Activated T-helper 2 cell treated with anti-CD3 and anti-CD28 coated beads, Interferon-gamma antibody, Interleukin-2, Interleukin-4, amounts not matched to agents 10 μg/mL and 5 μg/mL and 100 μg/mL, durations not matched to agents 14 hours and 24 hours and 36 hours (primary cell): Measurements from ENCODE around the gene ADGRV1. TPM values are rescaled to one million over a fixed set of nuclear protein-coding genes. Genes with fewer than 3 reads are reported as not detected.
"Not testable (repeated sequence)": the region's sequence is repeated elsewhere in the genome, so short reads cannot be mapped to it uniquely, and the experiment has no call there.

ENCODE experiments used
- DNase-seq: peaks from one replicate; pipeline ENCODE4 v3.0.0; 2021; ENCODE audit warnings: low spot score
- H3K27ac Mint-ChIP-seq: one replicate; pipeline ENCODE4 v1.8.0; 2021; ENCODE audit warnings: mixed read lengths
- H3K27me3 Mint-ChIP-seq: one replicate; pipeline ENCODE4 v1.8.0; 2021; ENCODE audit warnings: low read depth, mixed read lengths
- H3K36me3 Mint-ChIP-seq: one replicate; pipeline ENCODE4 v1.8.0; 2021; ENCODE audit warnings: low read depth, mixed read lengths
- H3K4me1 Mint-ChIP-seq: one replicate; pipeline ENCODE4 v1.8.0; 2021; ENCODE audit warnings: low read depth, mixed read lengths
- H3K4me3 Mint-ChIP-seq: one replicate; pipeline ENCODE4 v1.8.0; 2021; ENCODE audit warnings: low read depth, mild to moderate bottlenecking, moderate library complexity, mixed read lengths
- H3K9me3 Mint-ChIP-seq: one replicate; pipeline ENCODE4 v1.8.0; 2021; ENCODE audit warnings: mixed read lengths
- intact Hi-C: fragments of 100-400 bp; cut with micrococcal nuclease; formaldehyde crosslinking; loops from one replicate; pipeline ENCODE4 v1.15.1; 2023
- total RNA-seq: library from RNA; stranded (reverse); gene quantifications from 2 replicates; pipeline ENCODE4 v1.2.3, GENCODE V29; 2022

ADGRV1 gene
- total RNA-seq, 1 donor from 2014 or later, result 12.4 TPM

DNA sequence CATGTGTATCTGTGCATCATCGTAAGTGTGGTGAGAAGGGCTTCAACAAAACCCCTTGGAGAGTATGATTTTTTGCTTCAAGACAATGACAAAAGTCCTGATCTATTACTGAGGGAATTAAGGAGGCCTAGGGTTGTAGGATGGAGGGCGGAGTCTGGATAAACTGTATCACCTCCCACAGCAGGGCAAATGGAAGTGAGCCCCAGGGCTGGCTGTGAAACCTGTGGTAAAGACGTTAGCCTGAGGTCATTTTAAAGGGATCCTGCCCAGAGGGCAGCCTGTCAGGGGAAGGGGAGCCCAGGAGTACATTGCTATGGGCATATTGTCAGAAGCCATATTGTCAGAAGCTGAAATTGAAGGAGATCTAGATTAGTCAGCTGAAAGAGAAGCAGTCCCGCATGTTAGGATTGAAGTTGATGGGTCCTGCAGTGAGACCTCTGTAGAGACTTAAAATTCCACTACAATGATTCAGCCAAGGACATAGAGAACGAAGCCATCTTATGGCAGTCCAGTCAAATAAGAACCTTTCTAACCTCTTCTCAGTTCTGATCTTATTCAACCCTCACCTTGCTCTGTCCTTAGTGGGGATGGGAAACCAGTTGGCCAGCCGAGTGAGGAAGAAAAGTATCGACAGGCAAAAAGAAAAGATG, 26.9 kb downstream of the ADGRV1 start:
- Mint-ChIP-seq H3K27ac (no peak overlapping the region), H3K9me3 (no peaks in the 10 kb centered on the region), H3K4me1 (peaks cover 3% of the 10 kb centered on the region), H3K27me3 (peaks cover 1% of the 10 kb centered on the region), H3K4me3 (no peak overlapping the region), H3K36me3 (no peaks in the 10 kb centered on the region)
- intact Hi-C loops, result no loop called here
- no peak for DNase-seq

DNA sequence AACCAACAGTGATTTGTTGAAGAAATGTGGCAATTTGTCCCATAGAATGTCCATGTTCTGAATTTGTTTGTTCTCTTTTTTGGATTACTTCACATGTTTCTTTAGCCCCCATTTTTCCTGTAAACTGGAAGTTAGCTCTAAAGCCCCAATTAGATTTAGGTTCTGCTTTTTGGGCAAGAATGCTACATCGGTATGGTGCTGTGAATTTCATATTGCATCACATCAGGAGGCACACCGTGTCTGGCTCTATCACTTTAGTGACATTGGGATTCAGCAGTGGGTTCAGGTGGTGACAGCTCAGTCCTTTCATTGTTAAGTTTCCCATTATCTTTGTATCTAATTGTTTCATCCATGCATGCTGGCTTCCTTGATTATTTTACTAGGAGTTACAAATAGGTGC, 27.9 kb downstream of the ADGRV1 start:
- Mint-ChIP-seq H3K27me3 (peaks cover 1% of the 10 kb centered on the region), H3K4me1 (peaks cover 3% of the 10 kb centered on the region), H3K4me3 (no peak overlapping the region), H3K36me3 (no peaks in the 10 kb centered on the region), H3K27ac (no peak overlapping the region), H3K9me3 (no peaks in the 10 kb centered on the region)
- no peak for DNase-seq
- intact Hi-C loops, result no loop called here

- H3K9me3 Mint-ChIP-seq, result no peaks in the 10 kb centered on the region
- H3K27ac Mint-ChIP-seq, result no peak overlapping the region
- peaks cover 1% of the 10 kb centered on the region for H3K27me3 Mint-ChIP-seq
- no peaks in the 10 kb centered on the region for H3K36me3 Mint-ChIP-seq
- no peak for DNase-seq
- peaks cover 3% of the 10 kb centered on the region for H3K4me1 Mint-ChIP-seq
- no peak overlapping the region for H3K4me3 Mint-ChIP-seq
- intact Hi-C loops, result no loop called here
These were observed 31.6 kb downstream of the ADGRV1 start for GRCh38 chr5:90590170-90590569.

DNA sequence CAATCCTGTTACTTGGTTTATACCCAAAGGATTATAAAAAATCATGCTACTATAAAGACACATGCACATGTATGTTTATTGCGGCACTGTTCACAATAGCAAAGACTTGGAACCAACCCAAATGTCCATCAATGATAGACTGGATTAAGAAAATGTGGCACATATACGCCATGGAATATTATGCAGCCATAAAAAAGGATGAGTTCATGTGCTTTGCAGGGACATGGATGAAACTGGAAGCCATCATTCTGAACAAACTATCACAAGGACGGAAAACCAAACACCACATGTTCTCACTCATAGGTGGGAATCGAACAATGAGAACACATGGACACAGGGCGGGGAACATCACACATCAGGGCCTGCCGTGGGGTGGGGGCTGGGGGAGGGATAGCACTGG, 34.5 kb downstream of the ADGRV1 start:
- H3K27ac Mint-ChIP-seq, H3K27me3 Mint-ChIP-seq, H3K4me3 Mint-ChIP-seq, H3K9me3 Mint-ChIP-seq, H3K36me3 Mint-ChIP-seq, H3K4me1 Mint-ChIP-seq, DNase-seq, intact Hi-C loops: not testable (repeated sequence)

DNA sequence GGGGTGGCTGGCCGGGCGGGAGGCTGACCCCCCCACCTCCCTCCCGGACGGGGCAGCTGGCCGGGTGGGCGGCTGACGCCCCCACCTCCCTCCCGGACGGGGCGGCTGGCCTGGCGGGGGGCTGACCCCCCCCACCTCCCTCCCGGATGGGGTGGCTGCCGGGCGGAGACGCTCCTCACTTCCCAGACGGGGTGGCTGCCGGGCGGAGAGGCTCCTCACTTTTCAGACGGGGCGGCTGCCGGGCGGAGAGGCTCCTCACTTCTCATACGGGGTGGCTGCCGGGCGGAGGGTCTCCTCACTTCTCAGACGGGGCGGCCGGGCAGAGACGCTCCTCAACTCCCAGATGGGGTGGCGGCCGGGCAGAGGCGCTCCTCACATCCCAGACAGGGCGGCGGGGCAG, 37.2 kb downstream of the ADGRV1 start:
- H3K27ac Mint-ChIP-seq, H3K27me3 Mint-ChIP-seq, H3K36me3 Mint-ChIP-seq, H3K4me1 Mint-ChIP-seq, intact Hi-C loops, H3K4me3 Mint-ChIP-seq, DNase-seq, H3K9me3 Mint-ChIP-seq: not testable (repeated sequence)

DNA sequence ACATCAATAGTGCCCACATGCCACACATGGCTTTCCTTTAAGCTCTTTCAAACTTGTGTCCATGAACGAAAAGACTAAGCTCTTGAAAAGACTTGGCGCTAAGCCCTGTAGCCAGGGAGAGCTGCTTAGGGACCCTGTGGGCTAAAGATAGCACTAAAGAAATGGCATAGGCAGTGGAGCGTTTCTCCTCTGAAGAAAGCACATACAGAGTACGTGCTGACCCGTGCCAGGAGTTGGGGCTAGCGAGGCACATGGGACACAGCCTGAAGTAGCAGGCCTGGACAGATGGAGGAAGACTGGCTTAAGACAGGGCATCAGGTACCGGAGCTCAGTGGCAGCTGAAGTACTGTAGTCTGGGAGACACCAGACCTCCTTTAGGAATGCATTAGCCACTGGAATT, 39.7 kb downstream of the ADGRV1 start:
- no peak overlapping the region for H3K4me3 Mint-ChIP-seq
- intact Hi-C loops, result no loop called here
- DNase-seq, result no peak
- no peaks in the 10 kb centered on the region for H3K4me1 Mint-ChIP-seq
- no peaks in the 10 kb centered on the region for H3K36me3 Mint-ChIP-seq
- no peaks in the 10 kb centered on the region for H3K9me3 Mint-ChIP-seq
- no peaks in the 10 kb centered on the region for H3K27me3 Mint-ChIP-seq
- no peak overlapping the region for H3K27ac Mint-ChIP-seq

- H3K27ac Mint-ChIP-seq, DNase-seq, H3K36me3 Mint-ChIP-seq, H3K4me1 Mint-ChIP-seq, H3K27me3 Mint-ChIP-seq, intact Hi-C loops, H3K4me3 Mint-ChIP-seq, H3K9me3 Mint-ChIP-seq: not testable (repeated sequence)
These were observed 41.7 kb downstream of the ADGRV1 start for GRCh38 chr5:90600307-90600706.

GRCh38 chr5:90601468-90601867, 42.9 kb downstream of the ADGRV1 start:
- Mint-ChIP-seq H3K9me3 (no peaks in the 10 kb centered on the region), H3K4me1 (peaks cover 2% of the 10 kb centered on the region), H3K4me3 (no peak overlapping the region), H3K36me3 (no peaks in the 10 kb centered on the region), H3K27ac (no peak overlapping the region), H3K27me3 (no peaks in the 10 kb centered on the region)
- DNase-seq, result no peak
- intact Hi-C loops, result no loop called here

DNA sequence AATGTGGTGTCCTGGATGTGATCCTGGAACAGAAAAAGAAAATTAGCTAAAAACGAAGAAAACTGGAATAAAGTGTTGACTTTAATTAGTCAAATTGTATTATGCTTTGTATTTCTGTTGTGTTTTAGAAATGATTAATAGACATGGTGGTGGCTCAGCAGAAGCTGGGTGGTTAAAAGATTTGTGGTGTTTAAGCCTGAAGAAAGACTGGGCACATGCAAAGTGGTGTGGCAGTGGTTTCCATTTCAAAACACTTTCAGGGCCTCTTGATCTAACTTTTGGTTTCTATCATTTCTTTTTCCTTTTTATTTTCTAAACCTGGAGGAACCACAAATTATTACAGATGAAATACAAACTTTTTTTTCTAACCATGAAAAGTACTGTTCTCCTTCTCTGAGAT, 44.1 kb downstream of the ADGRV1 start:
- no peak for DNase-seq
- intact Hi-C loops, result no loop called here
- no peaks in the 10 kb centered on the region for H3K27me3 Mint-ChIP-seq
- H3K27ac Mint-ChIP-seq, result no peak overlapping the region
- H3K36me3 Mint-ChIP-seq, result no peaks in the 10 kb centered on the region
- peaks cover 2% of the 10 kb centered on the region for H3K4me1 Mint-ChIP-seq
- no peak overlapping the region for H3K4me3 Mint-ChIP-seq
- H3K9me3 Mint-ChIP-seq, result no peaks in the 10 kb centered on the region

DNA sequence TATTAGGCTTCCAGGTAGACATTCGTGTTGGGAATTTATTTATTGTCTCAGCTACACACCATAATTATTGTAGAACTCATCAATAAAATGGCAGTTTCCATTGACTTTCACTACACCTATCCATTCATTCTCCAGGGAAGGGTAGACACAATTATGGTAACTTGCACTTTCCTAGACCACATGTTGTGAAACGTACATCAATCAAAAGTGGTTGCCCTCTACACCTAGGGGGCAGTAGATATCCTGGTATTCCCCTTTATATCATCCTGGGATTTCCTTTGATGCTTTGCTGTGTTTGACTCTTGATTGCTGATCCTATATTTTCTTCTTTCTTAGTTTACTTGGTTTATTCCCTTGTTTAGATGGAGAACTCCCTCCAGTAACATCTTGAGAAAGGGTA, 47.9 kb downstream of the ADGRV1 start:
- no peaks in the 10 kb centered on the region for H3K9me3 Mint-ChIP-seq
- intact Hi-C loops, result no loop called here
- H3K27ac Mint-ChIP-seq, result no peak overlapping the region
- no peak overlapping the region for H3K4me3 Mint-ChIP-seq
- H3K4me1 Mint-ChIP-seq, result peaks cover 2% of the 10 kb centered on the region
- H3K36me3 Mint-ChIP-seq, result no peaks in the 10 kb centered on the region
- no peak for DNase-seq
- no peaks in the 10 kb centered on the region for H3K27me3 Mint-ChIP-seq

DNA sequence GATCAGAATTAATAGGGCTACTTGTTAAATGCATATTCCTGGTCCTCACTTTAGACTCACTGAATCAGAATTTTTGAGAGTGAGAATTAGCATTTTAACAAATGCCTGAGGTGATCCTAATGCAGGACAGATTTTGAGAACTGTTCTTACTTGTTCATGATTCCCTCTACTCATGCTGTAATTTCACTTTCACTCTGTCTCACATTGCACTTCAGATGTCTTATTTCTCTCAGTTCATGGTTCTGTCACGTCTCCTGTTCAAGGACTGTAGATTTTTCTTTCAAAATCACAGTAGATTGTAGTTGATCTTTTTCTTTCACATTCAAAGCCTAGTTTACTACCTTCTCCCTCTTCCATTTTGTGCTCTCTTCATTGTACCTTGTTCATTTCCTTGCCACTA, 54.3 kb downstream of the ADGRV1 start:
- H3K36me3 Mint-ChIP-seq, result no peaks in the 10 kb centered on the region
- peaks cover 2% of the 10 kb centered on the region for H3K27me3 Mint-ChIP-seq
- no peaks in the 10 kb centered on the region for H3K9me3 Mint-ChIP-seq
- no peaks in the 10 kb centered on the region for H3K4me1 Mint-ChIP-seq
- intact Hi-C loops, result no loop called here
- H3K4me3 Mint-ChIP-seq, result no peak overlapping the region
- DNase-seq, result no peak
- H3K27ac Mint-ChIP-seq, result no peak overlapping the region

DNA sequence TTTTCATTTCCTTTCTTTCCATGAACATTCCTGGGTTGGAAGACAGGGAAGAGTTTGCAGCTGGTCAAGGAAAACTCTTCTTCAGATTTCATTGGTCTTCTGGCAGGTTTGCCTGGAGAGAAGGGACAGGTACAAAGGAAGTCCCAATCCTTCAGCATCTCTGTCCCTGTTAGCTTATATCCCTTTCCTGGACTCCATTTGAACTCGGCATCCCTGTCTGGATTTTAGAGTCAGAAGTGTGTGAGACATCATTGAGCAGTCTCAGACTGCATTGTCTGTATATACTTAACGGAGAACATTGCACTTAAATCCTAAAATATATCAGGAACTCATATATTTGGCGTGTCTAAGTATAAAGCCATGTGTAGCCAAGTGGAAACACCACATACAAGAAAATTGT, 54.9 kb downstream of the ADGRV1 start:
- H3K9me3 Mint-ChIP-seq, result no peaks in the 10 kb centered on the region
- intact Hi-C loops, result no loop called here
- H3K27ac Mint-ChIP-seq, result no peak overlapping the region
- H3K36me3 Mint-ChIP-seq, result no peaks in the 10 kb centered on the region
- H3K4me3 Mint-ChIP-seq, result no peak overlapping the region
- H3K4me1 Mint-ChIP-seq, result no peaks in the 10 kb centered on the region
- DNase-seq, result no peak
- H3K27me3 Mint-ChIP-seq, result peaks cover 2% of the 10 kb centered on the region

GRCh38 chr5:90613918-90614504, 55.4 kb downstream of the ADGRV1 start:
- intact Hi-C loops, result no loop called here
- Mint-ChIP-seq H3K36me3 (no peaks in the 10 kb centered on the region), H3K27me3 (peaks cover 2% of the 10 kb centered on the region), H3K4me1 (no peaks in the 10 kb centered on the region), H3K4me3 (no peak overlapping the region), H3K9me3 (no peaks in the 10 kb centered on the region), H3K27ac (no peak overlapping the region)
- no peak for DNase-seq

DNA sequence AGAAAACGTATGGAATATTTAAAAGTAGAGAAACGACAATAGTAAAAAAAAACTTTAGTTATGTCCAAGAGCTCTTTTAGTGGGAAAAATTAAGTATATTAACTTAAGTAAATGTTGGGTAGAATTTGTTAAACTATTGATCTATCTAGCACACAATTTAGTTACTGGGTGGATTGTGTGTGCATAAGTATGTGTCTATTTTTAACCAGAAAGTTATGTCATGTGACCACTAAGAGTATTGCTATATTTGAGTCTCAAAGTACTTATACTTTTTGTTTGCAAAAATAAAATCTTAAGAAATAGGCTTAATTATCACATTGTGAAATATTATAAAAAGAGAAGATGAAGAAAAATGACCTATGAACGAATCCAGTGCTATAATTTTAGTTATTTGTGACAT, 56.8 kb downstream of the ADGRV1 start:
- H3K9me3 Mint-ChIP-seq, result no peaks in the 10 kb centered on the region
- DNase-seq, result no peak
- H3K27ac Mint-ChIP-seq, result no peak overlapping the region
- H3K36me3 Mint-ChIP-seq, result no peaks in the 10 kb centered on the region
- intact Hi-C loops, result no loop called here
- peaks cover 2% of the 10 kb centered on the region for H3K27me3 Mint-ChIP-seq
- no peak overlapping the region for H3K4me3 Mint-ChIP-seq
- no peaks in the 10 kb centered on the region for H3K4me1 Mint-ChIP-seq
